Measurements from ENCODE around the gene MRPL48.

GRCh38 chr11:73781303-73781702, 6.4 kb upstream of the MRPL48 start:
- TF ChIP-seq POLR2A (IDR thresholded peaks at IDR 0.05; ENCODE audit: low read length), result no peak
- no peak for TF ChIP-seq GATA1 (IDR thresholded peaks at IDR 0.05; ENCODE audit: low read depth, low read length)

All from erythroblast (primary cell).